Effector CD8-positive, alpha-beta T cell (primary cell): ENCODE measurements around the gene KIF11.
"Not testable (repeated sequence)": the region's sequence is repeated elsewhere in the genome, so short reads cannot be mapped to it uniquely, and the experiment has no call there.

Experiments used
- DNase-seq: peaks from one replicate; lab custom pipeline; 2025; lab: John Stamatoyannopoulos, UW
- total RNA-seq, 4 experiments: gene quantifications; one replicate each; lab custom pipeline; 2026; lab: John Stamatoyannopoulos, UW

KIF11 gene
- total RNA-seq, result 3.2 to 13.2 (median 8.9) reads per million in 4 experiments

DNA sequence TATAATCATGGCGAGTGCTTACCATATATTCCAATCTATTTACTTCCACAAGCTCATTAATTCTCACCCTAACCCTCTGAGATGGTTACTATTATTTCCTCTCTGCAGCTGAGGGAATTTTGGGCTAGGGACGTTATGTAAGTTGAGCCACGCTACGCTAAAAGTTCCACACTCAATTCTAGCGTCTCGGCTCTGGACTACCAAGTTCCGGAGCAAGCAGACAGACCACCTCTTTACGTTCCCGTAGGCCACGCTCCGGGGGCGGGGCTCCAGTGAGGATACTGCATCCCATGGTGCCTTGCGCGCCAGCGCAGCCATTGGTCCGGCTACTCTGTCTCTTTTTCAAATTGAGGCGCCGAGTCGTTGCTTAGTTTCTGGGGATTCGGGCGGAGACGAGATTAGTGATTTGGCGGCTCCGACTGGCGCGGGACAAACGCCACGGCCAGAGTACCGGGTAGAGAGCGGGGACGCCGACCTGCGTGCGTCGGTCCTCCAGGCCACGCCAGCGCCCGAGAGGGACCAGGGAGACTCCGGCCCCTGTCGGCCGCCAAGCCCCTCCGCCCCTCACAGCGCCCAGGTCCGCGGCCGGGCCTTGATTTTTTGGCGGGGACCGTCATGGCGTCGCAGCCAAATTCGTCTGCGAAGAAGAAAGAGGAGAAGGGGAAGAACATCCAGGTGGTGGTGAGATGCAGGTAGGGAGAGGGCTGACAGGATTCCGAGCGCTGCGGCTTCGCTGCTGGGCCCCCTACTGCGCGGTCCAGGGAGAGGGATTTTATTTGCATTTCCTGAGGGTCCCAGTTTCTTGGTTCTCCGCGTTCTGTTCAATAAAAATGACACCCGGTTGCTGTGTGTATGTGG, at the start of gene KIF11:
Gene KIF11 (plus strand): TSS at position 370 of the 858 bp plus-strand sequence. CDS start 246 bp downstream, at position 616.
- peak; percentile 93 for DNase-seq

GRCh38 chr10:92544296-92544695, 48.6 kb upstream of the KIF11 start:
- DNase-seq, result no peak

DNA sequence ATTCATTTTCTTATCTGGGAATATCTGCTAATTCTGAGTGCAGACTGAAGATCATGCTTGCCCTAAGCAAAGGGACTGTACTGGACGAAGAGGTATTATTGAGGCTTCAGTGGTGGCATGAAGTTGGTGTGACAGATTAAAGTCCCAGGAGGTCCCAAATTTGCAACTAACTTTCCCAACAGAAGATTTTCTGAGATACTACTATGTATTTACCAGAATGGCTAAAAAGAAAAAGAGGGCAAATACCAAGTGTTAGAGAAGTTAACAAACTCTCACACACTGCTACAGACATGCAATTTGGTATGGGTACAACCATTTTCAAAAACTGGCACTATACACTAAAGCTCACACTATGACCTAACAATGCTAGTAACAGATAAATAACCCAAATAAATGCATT, 47.4 kb upstream of the KIF11 start:
- no peak for DNase-seq

DNA sequence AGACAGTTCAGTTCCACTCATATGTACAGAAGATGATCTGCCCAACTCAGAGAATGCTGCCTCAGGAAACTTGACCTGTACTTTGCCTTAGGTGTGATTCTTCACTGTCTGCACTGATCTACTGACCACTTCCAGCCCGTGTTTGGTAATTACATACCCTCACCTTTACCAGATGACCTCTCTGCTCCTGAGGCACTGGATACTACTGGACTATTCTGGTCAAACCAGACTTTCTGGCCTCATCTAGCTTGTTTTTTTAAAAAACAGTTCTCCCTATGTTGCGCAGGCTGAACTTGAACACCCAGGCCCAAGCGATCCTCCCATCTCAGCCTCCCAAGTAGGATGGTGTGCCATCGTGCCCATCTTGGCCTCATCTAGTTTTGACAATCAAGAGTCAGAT, 45.3 kb upstream of the KIF11 start:
- DNase-seq, result no peak

DNA sequence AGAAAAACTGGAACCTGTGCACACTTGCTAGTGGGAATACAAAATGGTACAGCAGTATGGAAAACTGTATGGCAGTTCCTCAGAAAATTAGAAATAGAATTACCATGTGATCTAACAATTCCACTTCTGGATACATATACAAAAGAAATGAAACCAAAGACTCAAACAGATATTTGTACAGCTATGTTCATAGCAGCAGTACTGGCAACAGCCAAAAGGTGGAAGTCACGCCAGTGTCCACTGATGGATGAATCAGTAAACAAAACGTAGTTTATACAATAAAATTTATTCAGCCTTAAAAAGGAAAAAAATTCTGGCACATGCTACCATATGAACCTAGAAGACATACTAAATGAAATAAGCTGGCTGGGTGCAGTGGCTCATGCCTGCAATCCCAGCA, 42.0 kb upstream of the KIF11 start:
- no peak for DNase-seq

DNA sequence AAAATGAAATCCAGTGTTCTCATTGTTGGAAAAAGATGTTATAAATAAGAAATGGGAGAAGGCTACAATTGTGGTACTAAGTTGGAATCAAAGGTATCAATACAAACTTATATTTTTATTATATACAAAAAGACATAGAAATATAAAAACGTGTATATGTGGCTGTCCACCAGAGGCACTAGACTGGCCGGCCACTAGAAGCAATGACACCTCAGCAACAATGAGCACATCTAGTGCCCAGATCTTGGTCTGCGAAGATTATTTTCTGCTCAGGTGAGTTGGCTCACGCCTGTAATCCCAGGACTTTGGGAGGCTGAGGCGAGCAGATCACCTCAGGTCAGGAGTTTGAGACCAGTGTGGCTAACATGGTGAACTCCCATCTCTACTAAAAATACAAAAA, 40.6 kb upstream of the KIF11 start:
- no peak for DNase-seq

DNA sequence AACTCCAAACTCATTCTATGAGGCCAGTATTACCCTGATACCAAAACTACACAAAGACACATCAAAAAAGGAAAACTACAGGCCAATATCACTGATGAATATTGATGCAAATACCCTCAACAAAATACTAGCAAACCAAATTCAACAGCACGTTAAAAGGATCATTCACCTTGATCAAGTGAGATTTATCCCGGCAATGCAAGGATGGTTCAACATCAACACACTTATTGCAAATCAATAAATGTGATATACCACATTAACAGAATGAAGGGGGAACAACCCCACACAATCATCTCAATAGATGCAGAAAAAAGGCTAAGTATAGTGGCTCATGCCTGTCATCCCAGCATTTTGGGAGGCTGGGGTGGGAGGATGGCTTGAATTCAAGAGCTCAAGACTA, 39.0 kb upstream of the KIF11 start:
- no peak for DNase-seq

DNA sequence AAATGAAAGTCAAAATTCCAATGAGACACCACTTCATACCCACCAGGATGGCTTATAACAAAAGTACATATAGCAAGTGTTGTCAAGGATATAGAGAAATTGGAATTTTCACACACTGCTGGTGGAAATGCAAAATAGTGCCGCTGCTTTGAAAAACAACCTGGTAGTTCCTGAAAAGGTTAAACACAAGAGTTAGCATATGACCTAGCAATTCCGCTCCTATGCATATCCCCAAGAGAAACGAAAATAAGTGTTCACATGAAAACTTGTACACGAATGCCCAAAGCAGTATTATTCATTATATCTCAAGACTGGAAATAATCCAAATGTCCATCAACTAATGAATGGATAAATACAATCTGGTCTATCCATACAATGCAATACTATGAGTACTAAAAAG, 33.9 kb upstream of the KIF11 start:
- no peak for DNase-seq

DNA sequence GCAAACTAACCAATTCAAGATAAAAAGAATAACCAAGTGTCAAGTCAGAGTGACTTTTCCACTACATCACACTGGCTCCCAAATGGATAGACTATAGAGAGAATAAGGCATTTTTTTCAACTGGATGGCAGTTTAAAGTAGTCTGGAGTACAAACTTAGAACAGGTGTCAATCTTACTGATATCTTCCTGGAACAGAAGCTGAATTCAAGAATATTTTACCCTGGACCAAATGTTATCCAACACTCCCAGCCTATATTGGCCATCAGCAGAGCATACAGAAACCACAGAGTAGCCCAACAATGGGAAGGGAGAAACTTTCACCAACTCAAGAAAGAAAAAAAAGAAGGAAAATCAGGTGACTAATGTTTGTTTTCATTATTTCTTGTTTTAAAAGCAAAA, 30.5 kb upstream of the KIF11 start:
- DNase-seq, result no peak

- no peak for DNase-seq
These were observed 24.9 kb upstream of the KIF11 start for GRCh38 chr10:92567952-92568600.

DNA sequence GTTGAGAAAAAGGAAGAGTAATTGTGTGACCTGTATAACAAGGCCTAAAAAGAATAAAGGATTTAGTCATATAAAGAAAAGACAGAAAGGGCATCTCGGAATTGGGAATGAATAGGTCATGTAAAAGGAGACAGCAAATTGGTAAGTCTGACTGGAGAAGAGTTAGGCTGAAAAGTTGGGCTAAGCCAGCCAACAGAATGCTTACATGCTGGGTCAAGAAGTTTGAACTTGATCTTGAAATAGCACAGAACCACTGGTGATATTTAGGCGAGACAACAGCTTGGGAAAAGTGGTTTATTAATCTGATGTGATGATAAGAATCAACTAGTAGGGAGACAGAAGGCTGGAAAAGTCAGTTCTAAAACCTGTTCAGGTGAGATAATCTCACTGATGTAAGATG, 23.9 kb upstream of the KIF11 start:
- no peak for DNase-seq

GRCh38 chr10:92569663-92570062, 23.3 kb upstream of the KIF11 start:
- not testable (repeated sequence) for DNase-seq

GRCh38 chr10:92571649-92572048, 21.3 kb upstream of the KIF11 start:
- no peak for DNase-seq

DNA sequence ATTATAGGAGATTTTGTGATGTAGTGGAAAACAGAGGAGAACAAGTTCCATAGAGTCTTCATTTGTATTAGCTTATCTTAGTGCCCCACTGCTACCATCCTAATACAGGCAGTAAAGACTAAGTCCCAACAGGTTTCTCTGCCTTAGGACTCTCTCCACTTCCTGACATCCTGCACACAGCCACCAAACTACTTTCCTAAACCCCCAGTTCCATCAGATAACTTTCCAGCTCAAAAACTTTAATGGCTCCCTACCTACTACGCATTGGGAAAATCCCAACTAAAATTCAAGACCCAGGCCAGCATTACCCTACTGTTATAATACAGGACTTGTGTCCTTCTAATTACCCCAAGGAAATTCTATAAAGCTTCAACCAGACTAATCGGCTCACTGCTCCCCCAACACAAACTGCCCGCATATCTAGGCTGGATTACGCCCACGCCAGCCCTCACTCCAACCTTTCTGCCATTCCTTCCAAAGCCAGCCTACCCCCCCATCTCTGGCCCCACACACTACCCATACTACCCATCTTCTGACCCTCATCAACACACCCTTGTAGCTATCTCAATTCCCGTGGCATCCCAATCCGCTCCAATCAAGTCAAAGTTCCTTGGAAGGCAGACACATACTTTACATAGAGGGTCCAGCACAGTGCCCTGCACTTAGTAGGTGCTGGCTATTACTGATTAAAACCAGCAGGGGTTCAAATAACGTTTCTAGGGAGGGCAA, 20.4 kb upstream of the KIF11 start:
- no peak for DNase-seq

DNA sequence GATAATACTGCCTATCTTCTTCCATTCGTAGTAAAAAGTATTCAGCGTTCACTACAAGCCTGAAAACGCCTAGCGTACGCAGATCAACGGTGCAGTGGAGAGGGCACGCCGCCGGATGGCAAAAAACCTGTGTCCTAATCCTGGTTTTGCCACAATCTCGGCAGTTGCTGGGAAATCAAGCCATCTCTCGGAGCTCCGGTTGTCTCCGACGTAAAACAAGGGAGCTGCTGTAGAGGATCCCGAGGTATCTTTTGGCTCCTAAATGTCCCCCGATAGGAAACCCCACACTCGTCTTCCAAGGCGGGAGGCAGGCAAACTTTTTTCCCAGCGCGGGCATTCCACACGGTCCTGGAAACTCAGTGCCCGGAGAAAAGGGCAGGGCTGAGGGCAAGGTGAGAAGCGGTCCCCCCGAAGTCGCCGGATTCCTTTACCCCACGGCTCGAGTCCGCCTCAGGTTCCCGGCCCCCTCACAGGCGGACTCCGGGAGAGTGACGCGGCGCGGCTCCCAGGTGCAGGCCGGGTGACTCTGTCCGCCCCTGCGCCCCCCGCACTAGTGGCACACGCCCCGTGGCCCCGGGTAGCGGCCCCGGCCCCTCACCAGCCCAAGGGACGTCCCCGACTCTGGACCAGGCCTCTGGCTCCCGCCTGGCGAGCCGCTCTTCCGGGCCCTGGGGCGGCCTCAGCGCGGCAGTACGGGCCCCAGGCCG, 19.7 kb upstream of the KIF11 start:
- peak; percentile 31 for DNase-seq

DNA sequence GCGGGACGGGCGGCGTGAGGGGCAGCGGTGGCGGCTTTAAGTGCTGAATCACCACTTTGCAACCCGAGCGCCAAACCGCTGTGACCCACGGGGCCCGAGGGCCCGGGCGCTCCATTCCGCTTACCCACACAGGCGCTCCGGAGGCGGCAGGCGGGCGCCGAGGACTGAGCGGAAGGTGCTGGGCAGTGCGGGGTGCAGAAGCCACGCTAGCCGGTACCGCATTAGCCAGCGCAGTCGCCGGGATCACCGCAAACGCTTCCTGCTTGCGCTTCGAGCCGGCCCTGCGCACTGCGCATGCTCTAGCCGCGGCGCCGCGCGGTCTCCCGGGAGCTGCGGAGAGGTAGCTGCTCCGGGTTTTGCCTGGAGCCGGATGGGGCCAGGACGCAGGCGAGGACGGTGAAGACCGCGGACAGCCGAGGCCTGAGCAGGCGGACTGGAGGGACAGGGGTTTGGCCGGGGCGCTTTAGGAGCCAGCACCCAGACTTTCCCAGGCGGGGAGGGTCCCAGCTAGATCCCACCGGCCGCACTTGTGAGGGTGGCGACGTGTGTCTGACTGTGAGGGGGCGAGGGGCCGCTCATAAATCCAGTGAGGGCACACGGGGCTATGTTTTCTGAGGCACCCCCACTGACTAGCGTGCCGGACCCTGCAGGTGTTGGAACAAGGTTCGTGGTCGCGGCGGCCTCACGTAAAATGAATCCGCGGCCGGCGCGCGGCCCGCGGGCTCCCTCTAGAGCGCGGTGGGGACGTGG, 19.0 kb upstream of the KIF11 start, which contains the start of gene IDE:
Gene IDE (minus strand): TSS at position 296 of the 750 bp plus-strand sequence. CDS start 74 bp downstream, at position 222.
- DNase-seq, result peak; percentile 56

DNA sequence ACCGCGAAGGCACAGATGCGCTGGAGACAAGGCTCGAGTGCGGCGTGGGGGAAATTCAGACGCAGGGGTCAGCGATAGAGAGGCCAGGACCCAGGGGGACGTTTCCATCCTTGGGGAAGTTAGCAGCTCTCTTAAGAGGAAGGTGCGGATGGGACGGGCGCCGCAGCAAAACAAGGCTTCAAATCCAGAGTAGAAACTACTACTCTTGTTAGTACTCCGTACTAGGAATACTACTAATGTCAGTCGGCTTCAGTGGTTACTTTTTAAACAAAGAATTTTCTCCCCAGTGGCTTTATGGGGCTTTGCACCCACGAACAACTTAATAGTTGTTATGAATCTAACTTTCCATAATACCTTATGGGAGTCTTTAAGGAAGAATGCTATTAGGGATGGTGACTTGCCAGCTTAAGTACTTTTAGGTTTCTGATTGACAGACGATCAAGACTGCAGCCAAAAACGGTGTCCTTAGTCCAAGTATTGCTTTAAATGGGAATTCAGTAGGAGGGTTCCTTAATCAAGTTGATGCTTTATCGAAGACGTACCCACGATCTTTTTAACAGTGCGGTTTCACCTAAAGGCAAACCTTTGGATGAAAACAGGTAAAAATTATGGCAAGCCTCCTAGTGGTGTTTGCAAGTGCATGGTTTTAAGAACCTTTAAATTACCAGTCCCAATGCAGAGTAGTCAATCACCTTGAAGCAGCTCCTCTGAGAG, 18.2 kb upstream of the KIF11 start:
- no peak for DNase-seq

- DNase-seq, result no peak
These were observed 17.0 kb upstream of the KIF11 start for GRCh38 chr10:92575961-92576360.

DNA sequence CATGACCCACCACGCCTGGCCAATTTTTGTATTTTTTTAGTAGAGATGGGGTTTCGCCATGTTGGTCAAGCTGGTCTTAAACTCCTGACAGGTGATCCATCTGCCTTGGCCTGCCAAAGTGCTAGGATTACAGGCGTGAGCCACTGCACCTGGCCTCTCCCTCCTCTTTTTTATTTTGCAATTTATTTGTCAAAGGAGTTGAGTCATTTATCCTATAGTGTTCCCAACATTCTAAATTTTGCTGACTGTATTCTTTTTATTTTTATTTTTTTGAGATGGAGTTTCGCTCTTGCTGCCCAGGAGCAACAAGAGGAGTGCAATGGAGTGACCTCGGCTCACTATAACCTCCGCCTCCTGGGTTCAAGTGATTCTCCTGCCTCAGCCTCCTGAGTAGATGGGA, 10.6 kb upstream of the KIF11 start:
- DNase-seq, result not testable (repeated sequence)
